ENCODE data around the gene PCBP2. TPM values are rescaled to one million over a fixed set of nuclear protein-coding genes. Genes with fewer than 3 reads are reported as not detected.

The PCBP2 gene
- total RNA-seq, 1 donor from 2014 or later: 350 TPM

DNA sequence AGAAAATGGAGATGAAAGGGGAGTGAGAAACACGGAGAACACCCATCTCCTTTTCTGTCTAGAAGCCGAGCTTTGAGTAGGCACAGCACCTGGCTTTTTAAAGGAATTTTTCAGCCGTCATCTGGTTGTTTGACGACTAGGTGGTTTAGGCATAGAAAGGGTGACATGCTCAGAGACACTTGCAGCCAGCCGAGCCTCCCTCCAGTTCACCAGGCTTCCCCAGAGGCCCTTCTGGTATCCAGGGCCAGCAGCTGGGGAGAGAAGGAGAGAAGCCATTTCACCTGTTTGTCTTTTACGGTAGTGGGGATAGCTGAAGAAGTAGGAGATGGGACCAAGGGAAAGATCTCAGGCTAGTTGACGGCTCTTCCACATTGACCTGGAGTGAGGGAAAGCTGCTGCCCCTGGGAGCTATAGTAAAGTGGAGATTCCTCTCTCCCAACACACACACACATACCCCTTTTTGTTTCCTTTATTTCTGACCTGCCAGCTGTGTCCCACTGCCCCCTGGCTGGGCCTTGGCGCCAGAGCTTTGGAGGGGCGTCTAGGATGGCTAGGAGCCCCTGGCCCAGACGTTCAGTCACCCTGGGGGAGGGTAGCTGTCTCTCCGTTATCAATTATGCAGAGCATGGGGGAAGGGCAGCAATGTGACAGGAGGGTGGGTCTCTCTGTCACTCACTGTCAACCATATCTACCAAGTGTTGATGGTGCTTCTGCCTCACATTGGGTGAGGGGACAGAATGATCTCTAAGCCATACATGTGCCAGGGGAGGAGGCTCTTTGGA is 41.9 kb downstream of the PCBP2 start:
- Histone ChIP-seq H3K4me3 (ENCODE audit: low read depth, low read length) (peak overlapping the region; percentile 43), H3K36me3 (ENCODE audit: control insufficient read depth, insufficient read depth, low read length) (no peaks in the 10 kb centered on the region), H3K27me3 (ENCODE audit: control insufficient read depth, insufficient read depth, low read length) (no peaks in the 10 kb centered on the region)
- TF ChIP-seq, protein P1, sequence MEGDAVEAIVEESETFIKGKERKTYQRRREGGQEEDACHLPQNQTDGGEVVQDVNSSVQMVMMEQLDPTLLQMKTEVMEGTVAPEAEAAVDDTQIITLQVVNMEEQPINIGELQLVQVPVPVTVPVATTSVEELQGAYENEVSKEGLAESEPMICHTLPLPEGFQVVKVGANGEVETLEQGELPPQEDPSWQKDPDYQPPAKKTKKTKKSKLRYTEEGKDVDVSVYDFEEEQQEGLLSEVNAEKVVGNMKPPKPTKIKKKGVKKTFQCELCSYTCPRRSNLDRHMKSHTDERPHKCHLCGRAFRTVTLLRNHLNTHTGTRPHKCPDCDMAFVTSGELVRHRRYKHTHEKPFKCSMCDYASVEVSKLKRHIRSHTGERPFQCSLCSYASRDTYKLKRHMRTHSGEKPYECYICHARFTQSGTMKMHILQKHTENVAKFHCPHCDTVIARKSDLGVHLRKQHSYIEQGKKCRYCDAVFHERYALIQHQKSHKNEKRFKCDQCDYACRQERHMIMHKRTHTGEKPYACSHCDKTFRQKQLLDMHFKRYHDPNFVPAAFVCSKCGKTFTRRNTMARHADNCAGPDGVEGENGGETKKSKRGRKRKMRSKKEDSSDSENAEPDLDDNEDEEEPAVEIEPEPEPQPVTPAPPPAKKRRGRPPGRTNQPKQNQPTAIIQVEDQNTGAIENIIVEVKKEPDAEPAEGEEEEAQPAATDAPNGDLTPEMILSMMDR (IDR thresholded peaks at IDR 0.05; ENCODE audit: insufficient read depth, low read length, poor library complexity, severe bottlenecking): no peak
- no peak for DNase-seq (ENCODE audit: low read depth)

DNA sequence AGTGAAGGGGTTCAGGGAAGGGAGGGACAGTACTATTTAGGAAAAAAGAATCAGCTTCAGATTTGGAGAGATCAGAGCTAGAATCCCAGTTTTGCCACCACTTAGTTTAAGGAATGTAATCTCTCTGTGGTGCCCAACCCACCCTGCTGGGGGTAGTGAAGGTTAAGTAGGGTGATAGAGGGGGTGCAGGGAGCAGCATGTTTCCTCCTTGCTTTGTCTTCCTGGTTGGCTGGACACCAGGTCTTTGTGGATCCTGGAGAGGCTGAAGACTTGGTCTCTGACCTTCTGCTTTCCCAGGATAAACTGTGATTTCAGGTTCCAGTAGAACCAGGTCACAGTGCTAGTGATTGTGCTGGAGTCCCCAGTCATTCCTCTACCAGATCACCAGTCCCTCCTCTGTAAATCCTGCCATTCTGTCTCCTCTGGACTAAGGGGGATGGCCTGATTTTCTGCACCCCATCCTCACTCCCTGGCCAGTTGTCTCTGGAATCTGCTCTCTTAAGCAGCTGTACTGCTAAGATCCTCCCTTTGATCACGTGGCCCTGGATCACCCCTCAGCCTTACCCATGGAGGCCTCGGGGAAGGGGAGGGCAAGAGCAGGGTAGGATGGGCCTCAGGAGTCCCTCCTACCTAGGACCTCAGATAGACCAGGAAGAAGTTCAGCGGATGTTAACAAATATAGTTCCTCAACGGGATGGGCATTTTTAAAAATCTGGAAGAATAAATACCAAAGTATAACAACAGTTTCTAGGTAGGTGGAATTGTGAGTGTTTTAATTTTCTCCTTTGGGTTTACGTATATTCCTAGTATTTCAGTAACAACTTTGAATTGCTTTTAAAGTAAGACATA is 44.2 kb downstream of the PCBP2 start:
- TF ChIP-seq, protein P1 (IDR thresholded peaks at IDR 0.05; ENCODE audit: insufficient read depth, low read length, poor library complexity, severe bottlenecking): no peak
- Histone ChIP-seq H3K27me3 (ENCODE audit: control insufficient read depth, insufficient read depth, low read length) (no peaks in the 10 kb centered on the region), H3K4me3 (ENCODE audit: low read depth, low read length) (no peak overlapping the region), H3K36me3 (ENCODE audit: control insufficient read depth, insufficient read depth, low read length) (no peaks in the 10 kb centered on the region)
- no peak for DNase-seq (ENCODE audit: low read depth)

DNA sequence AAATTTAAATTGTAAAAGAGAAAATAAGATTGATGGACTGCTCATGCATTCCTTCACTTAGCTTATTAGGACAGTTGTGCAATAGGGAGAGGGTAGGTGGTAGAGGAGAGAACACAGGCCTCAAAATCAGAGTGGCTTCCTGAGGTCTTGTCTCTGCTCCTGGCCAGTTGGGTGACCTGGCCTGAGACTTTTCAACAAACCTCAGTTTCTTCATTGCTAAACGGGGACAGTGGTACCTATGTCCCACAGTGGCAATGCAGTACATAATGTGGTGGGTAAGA is 44.8 kb downstream of the PCBP2 start:
- TF ChIP-seq, protein P1 (IDR thresholded peaks at IDR 0.05; ENCODE audit: insufficient read depth, low read length, poor library complexity, severe bottlenecking): no peak
- Histone ChIP-seq H3K36me3 (ENCODE audit: control insufficient read depth, insufficient read depth, low read length) (no peaks in the 10 kb centered on the region), H3K27me3 (ENCODE audit: control insufficient read depth, insufficient read depth, low read length) (no peaks in the 10 kb centered on the region), H3K4me3 (ENCODE audit: low read depth, low read length) (no peak overlapping the region)
- no peak for DNase-seq (ENCODE audit: low read depth)

DNA sequence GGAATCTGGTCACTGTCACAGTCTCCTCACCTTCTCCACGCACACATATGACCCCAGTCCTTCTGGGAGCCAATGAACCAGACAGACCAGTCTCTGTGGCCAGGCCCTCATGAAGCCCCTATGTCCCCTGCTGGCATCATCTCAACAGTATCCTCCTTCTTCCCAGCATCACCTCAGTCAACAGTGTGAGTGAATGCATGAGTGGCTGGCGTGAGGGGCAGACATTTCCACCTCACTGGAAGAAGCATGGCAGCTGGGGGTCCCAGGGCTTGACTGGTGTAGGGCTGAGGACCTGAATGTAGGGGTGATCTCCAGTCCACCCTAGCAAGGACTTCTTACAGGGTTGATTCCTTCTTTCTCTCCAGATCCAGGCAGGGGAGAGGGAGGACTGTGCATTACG is 45.6 kb downstream of the PCBP2 start:
- no peak for DNase-seq (ENCODE audit: low read depth)
- H3K4me3 ChIP-seq (ENCODE audit: low read depth, low read length): no peak overlapping the region
- H3K27me3 ChIP-seq (ENCODE audit: control insufficient read depth, insufficient read depth, low read length): no peaks in the 10 kb centered on the region
- no peaks in the 10 kb centered on the region for H3K36me3 ChIP-seq (ENCODE audit: control insufficient read depth, insufficient read depth, low read length)
- TF ChIP-seq, protein P1 (IDR thresholded peaks at IDR 0.05; ENCODE audit: insufficient read depth, low read length, poor library complexity, severe bottlenecking): no peak

DNA sequence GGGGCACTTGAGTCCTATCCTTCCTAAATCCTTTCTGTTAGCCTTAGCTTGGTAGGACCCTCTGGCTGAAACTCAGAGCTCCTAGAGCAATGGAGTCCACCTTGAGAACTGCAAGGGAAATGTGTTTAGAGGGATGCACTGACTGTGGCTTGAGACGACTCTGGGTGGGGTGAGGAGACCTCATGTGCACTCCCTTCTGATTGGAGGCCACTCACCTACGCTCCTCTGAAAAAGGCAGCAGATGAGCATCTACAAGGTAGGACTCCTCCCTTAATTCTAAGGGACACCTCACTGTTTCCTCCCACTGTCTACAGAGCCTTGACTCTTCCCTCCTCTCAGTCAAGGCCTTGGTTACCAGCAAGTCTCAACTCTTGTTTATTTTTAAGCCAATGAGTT is 46.3 kb downstream of the PCBP2 start:
- TF ChIP-seq, protein P1 (IDR thresholded peaks at IDR 0.05; ENCODE audit: insufficient read depth, low read length, poor library complexity, severe bottlenecking): no peak
- no peak for DNase-seq (ENCODE audit: low read depth)
- Histone ChIP-seq H3K27me3 (ENCODE audit: control insufficient read depth, insufficient read depth, low read length) (no peaks in the 10 kb centered on the region), H3K36me3 (ENCODE audit: control insufficient read depth, insufficient read depth, low read length) (no peaks in the 10 kb centered on the region), H3K4me3 (ENCODE audit: low read depth, low read length) (no peak overlapping the region)
